Lower leg skin (tissue), 3 donors: ENCODE measurements around the gene QSOX1.

Experiments
- POLR2A ChIP-seq, 2 donors: fragments of 450-650 bp; IDR thresholded peaks; one replicate each; pipeline ENCODE4 v1.6.1; 2016 to 2017; ENCODE audit warnings: antibody characterized with exemption in 2 of 2, mild to moderate bottlenecking in 1 of 2, moderate library complexity in 1 of 2
- TF ChIP-seq, protein P1 (sequence below), 3 donors: fragments of 450-650 bp; IDR thresholded peaks; one replicate each; pipeline ENCODE4 v1.5.1; 2016; ENCODE audit warnings: antibody characterized with exemption in 3 of 3, mild to moderate bottlenecking in 3 of 3, moderate library complexity in 2 of 3

DNA sequence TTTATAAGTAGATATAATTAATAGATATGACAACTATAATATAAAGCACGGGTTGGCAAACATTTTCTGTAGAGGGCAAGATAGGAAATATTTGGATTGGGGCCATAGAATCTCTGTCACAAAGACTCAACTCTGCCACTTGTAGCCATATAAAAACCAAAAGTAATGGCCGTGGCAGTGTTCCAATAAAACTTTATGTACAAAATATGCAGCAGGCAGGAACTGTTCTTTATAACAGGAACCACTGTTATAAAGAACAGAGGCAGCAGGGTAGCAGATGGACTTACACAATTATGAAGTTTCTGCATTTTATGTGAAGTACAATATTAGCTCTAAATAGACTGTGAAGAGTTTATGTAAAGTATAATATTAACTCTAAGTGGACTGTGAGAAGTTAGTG lies 16.9 kb upstream of the QSOX1 start:
- TF ChIP-seq, protein P1, sequence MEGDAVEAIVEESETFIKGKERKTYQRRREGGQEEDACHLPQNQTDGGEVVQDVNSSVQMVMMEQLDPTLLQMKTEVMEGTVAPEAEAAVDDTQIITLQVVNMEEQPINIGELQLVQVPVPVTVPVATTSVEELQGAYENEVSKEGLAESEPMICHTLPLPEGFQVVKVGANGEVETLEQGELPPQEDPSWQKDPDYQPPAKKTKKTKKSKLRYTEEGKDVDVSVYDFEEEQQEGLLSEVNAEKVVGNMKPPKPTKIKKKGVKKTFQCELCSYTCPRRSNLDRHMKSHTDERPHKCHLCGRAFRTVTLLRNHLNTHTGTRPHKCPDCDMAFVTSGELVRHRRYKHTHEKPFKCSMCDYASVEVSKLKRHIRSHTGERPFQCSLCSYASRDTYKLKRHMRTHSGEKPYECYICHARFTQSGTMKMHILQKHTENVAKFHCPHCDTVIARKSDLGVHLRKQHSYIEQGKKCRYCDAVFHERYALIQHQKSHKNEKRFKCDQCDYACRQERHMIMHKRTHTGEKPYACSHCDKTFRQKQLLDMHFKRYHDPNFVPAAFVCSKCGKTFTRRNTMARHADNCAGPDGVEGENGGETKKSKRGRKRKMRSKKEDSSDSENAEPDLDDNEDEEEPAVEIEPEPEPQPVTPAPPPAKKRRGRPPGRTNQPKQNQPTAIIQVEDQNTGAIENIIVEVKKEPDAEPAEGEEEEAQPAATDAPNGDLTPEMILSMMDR (IDR thresholded peaks at IDR 0.05), result no peak
- no peak for TF ChIP-seq POLR2A (IDR thresholded peaks at IDR 0.05)
